ENCODE data around the gene RCOR3.

Gene RCOR3

GRCh38 chr1:211334986-211335385 lies 75.8 kb downstream of the RCOR3 start:
- no peak overlapping the region for H3K9ac ChIP-seq (ENCODE audit: low read length)
- H3K9me3 ChIP-seq (ENCODE audit: control insufficient read depth, low read length), result no peaks in the 10 kb centered on the region
- H3K4me3 ChIP-seq (ENCODE audit: low read length), result no peak overlapping the region

GRCh38 chr1:211335522-211336157 lies 76.5 kb downstream of the RCOR3 start:
- Histone ChIP-seq H3K9me3 (ENCODE audit: control insufficient read depth, low read length) (no peaks in the 10 kb centered on the region), H3K4me3 (ENCODE audit: low read length) (no peak overlapping the region), H3K9ac (ENCODE audit: low read length) (no peak overlapping the region), H3K4me1 (ENCODE audit: control insufficient read depth, insufficient read depth, low read length) (no peaks in the 10 kb centered on the region), H3K27me3 (replicated peaks; ENCODE audit: control insufficient read depth, insufficient read depth, low read length) (peaks cover 3% of the 10 kb centered on the region), H3K36me3 (ENCODE audit: control insufficient read depth, insufficient read depth, low read length, severe bottlenecking) (no peaks in the 10 kb centered on the region)
- DNase-seq (ENCODE audit: low read depth), result no peak

More at GRCh38 chr1:211334986-211335385, 75.8 kb downstream of the RCOR3 start:
- H3K4me1 ChIP-seq (ENCODE audit: control insufficient read depth, insufficient read depth, low read length), result no peaks in the 10 kb centered on the region
- H3K36me3 ChIP-seq (ENCODE audit: control insufficient read depth, insufficient read depth, low read length, severe bottlenecking), result no peaks in the 10 kb centered on the region
- peaks cover 3% of the 10 kb centered on the region for H3K27me3 ChIP-seq (replicated peaks; ENCODE audit: control insufficient read depth, insufficient read depth, low read length)
- DNase-seq (ENCODE audit: low read depth), result no peak

- Histone ChIP-seq H3K9ac (ENCODE audit: low read length) (no peak overlapping the region), H3K36me3 (ENCODE audit: control insufficient read depth, insufficient read depth, low read length, severe bottlenecking) (no peaks in the 10 kb centered on the region), H3K4me1 (ENCODE audit: control insufficient read depth, insufficient read depth, low read length) (no peaks in the 10 kb centered on the region), H3K4me3 (ENCODE audit: low read length) (no peak overlapping the region), H3K27me3 (replicated peaks; ENCODE audit: control insufficient read depth, insufficient read depth, low read length) (peaks cover 3% of the 10 kb centered on the region), H3K9me3 (ENCODE audit: control insufficient read depth, low read length) (no peaks in the 10 kb centered on the region)
- no peak for DNase-seq (ENCODE audit: low read depth)
Measured at GRCh38 chr1:211336161-211336560, 77.0 kb downstream of the RCOR3 start.

DNA sequence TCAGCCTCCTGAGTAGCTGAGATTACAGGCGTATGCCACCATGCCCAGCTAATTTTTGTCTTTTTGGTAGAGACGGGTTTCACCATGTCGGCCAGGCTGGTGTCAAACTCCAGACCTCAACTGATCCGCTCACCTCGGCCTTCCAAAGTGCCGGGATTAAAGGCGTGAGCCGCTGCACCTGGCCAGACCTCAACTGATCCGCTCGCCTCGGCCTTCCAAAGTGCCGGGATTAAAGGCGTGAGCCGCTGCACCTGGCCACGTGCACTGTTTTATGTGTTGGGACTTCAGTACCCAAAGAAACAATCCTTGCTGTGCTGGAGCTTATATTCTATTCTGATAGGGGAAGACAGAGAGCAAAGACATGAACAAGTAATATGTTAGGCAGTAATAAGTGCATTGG lies 77.6 kb downstream of the RCOR3 start:
- no peak overlapping the region for H3K9ac ChIP-seq (ENCODE audit: low read length)
- H3K36me3 ChIP-seq (ENCODE audit: control insufficient read depth, insufficient read depth, low read length, severe bottlenecking), result no peaks in the 10 kb centered on the region
- no peak overlapping the region for H3K4me3 ChIP-seq (ENCODE audit: low read length)
- DNase-seq (ENCODE audit: low read depth), result no peak
- H3K4me1 ChIP-seq (ENCODE audit: control insufficient read depth, insufficient read depth, low read length), result no peaks in the 10 kb centered on the region
- H3K27me3 ChIP-seq (replicated peaks; ENCODE audit: control insufficient read depth, insufficient read depth, low read length), result peaks cover 3% of the 10 kb centered on the region
- H3K9me3 ChIP-seq (ENCODE audit: control insufficient read depth, low read length), result no peaks in the 10 kb centered on the region

DNA sequence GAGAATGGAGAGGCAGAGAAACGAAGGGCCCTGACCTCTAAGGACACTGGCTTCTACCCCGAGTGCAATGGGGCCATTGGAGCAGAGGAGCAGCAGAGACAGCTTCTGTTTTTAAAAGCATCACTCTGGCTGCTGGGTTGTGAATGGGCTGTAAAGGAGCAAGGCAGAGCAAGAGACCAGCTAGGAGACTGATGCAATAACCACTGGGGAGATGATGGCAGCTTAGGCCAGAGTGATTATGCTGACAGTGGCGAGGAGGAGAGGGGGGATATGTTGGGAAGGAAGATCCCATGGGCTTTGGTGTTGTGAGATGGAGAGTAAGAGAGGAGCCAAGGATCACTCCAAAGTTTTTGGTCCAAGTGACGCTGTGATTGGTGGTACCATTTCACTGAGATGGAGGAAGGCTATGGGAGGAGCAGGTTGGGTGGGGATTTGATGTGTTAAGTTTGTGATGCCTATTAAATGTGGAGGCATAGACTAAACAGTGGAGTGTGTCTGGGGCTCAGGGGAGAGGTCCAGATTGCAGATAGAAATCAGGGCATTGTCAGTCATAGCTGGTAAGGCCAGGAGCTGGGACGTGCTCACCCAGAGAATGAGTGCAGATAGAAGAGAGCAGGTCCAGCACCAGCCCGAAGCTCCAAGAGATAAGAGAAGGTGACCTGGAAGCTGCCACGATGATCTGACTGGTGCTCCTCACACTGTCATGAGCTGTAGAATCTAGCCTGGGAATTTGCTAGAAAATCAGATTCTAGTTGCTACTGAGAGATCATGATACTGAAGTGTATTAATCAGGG lies 78.5 kb downstream of the RCOR3 start:
- no peak overlapping the region for H3K4me3 ChIP-seq (ENCODE audit: low read length)
- no peaks in the 10 kb centered on the region for H3K9me3 ChIP-seq (ENCODE audit: control insufficient read depth, low read length)
- no peaks in the 10 kb centered on the region for H3K4me1 ChIP-seq (ENCODE audit: control insufficient read depth, insufficient read depth, low read length)
- no peak overlapping the region for H3K9ac ChIP-seq (ENCODE audit: low read length)
- H3K36me3 ChIP-seq (ENCODE audit: control insufficient read depth, insufficient read depth, low read length, severe bottlenecking), result no peaks in the 10 kb centered on the region
- peaks cover 3% of the 10 kb centered on the region for H3K27me3 ChIP-seq (replicated peaks; ENCODE audit: control insufficient read depth, insufficient read depth, low read length)
- DNase-seq (ENCODE audit: low read depth), result no peak

DNA sequence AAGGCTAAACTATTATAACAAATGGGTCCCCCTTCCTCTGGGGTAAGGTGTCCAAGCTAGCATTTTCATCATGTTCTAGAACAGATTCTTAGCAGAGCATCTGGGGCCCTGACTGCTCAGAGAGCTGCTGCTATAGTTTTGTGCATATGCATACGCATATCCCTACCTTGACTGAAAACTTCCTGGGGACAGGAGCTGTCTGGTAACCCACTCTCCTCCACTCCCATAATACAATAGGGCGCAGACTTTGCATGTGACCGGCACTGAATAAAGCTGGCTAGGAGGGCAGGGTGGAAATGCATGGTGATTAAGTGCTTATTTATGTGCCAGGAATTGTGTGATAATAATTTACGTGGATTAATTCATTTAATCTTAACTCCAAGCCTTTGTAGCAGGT lies 79.1 kb downstream of the RCOR3 start:
- Histone ChIP-seq H3K9me3 (ENCODE audit: control insufficient read depth, low read length) (no peaks in the 10 kb centered on the region), H3K4me1 (ENCODE audit: control insufficient read depth, insufficient read depth, low read length) (no peaks in the 10 kb centered on the region), H3K36me3 (ENCODE audit: control insufficient read depth, insufficient read depth, low read length, severe bottlenecking) (no peaks in the 10 kb centered on the region), H3K27me3 (replicated peaks; ENCODE audit: control insufficient read depth, insufficient read depth, low read length) (peaks cover 3% of the 10 kb centered on the region), H3K9ac (ENCODE audit: low read length) (no peak overlapping the region), H3K4me3 (ENCODE audit: low read length) (no peak overlapping the region)
- no peak for DNase-seq (ENCODE audit: low read depth)

- Histone ChIP-seq H3K9me3 (ENCODE audit: control insufficient read depth, low read length) (no peaks in the 10 kb centered on the region), H3K36me3 (ENCODE audit: control insufficient read depth, insufficient read depth, low read length, severe bottlenecking) (no peaks in the 10 kb centered on the region), H3K4me3 (ENCODE audit: low read length) (no peak overlapping the region), H3K4me1 (ENCODE audit: control insufficient read depth, insufficient read depth, low read length) (no peaks in the 10 kb centered on the region), H3K9ac (ENCODE audit: low read length) (no peak overlapping the region), H3K27me3 (replicated peaks; ENCODE audit: control insufficient read depth, insufficient read depth, low read length) (peaks cover 3% of the 10 kb centered on the region)
- no peak for DNase-seq (ENCODE audit: low read depth)
Measured at GRCh38 chr1:211339631-211340041, 80.5 kb downstream of the RCOR3 start.

DNA sequence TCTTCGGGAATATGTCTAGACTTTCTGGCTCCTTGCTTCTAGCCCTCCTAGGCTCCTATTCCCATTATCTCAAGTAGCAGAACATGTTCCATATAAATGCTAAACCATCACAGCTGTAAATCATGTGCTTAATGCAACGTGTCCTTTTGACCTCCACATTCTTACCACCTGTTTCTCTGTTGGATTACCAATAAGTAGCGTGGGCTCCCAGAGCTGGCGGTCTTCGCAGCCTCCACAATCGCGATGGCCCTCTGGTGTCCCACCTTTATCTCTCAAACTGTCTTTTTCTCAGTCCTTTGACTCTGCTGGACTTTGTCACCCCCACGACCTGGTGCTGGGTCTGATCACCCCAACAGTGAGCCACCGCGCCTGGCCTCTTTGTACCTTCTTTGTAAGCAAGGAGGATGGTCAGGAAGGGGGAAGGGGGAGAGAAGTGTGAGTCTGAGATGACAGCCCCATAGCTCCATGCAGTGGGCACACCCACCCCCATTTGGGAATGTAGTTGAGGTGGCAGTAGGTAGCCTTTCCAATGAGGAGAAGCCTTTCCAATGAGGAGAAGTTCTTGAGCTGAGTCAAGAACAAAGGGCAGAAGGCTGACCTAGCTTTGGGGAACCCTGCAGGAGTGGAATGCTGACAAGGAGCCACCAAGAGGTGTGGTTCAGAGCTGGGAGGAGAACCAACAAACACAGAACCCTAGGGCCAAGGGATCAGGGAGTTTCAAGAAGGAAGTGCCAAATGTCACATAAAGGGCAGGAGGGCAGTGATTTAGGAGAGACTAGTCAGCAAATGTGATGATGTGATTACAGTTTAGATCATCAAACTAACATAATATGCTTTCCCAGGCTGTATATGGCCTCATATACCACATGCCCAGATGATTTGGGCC lies 81.7 kb downstream of the RCOR3 start:
- DNase-seq (ENCODE audit: low read depth), result no peak
- Histone ChIP-seq H3K27me3 (replicated peaks; ENCODE audit: control insufficient read depth, insufficient read depth, low read length) (no peaks in the 10 kb centered on the region), H3K9ac (ENCODE audit: low read length) (no peak overlapping the region), H3K36me3 (ENCODE audit: control insufficient read depth, insufficient read depth, low read length, severe bottlenecking) (no peaks in the 10 kb centered on the region), H3K4me3 (ENCODE audit: low read length) (no peak overlapping the region), H3K4me1 (ENCODE audit: control insufficient read depth, insufficient read depth, low read length) (no peaks in the 10 kb centered on the region), H3K9me3 (ENCODE audit: control insufficient read depth, low read length) (no peaks in the 10 kb centered on the region)

DNA sequence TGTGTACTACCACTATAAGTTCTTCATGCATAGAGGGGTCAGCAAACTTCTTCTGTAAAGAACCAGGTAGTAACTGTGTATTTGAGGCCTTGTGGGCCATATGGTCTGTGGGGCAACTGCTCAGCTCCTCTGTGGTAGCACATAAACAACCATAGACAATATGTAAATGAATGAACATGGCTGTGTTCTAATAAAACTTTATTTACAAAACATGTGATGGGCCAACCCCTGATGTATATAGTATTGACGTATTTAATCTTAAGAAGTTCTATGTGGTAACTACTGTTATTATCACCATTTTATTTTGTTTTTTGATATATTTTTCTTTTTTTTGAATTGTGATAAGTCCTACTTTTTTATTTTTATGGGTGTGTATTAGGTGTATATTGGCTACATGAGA lies 82.8 kb downstream of the RCOR3 start:
- Histone ChIP-seq H3K27me3 (replicated peaks; ENCODE audit: control insufficient read depth, insufficient read depth, low read length) (no peaks in the 10 kb centered on the region), H3K9ac (ENCODE audit: low read length) (no peak overlapping the region), H3K4me3 (ENCODE audit: low read length) (no peak overlapping the region), H3K9me3 (ENCODE audit: control insufficient read depth, low read length) (no peaks in the 10 kb centered on the region), H3K36me3 (ENCODE audit: control insufficient read depth, insufficient read depth, low read length, severe bottlenecking) (no peaks in the 10 kb centered on the region), H3K4me1 (ENCODE audit: control insufficient read depth, insufficient read depth, low read length) (peaks cover under 1% of the 10 kb centered on the region)
- no peak for DNase-seq (ENCODE audit: low read depth)

DNA sequence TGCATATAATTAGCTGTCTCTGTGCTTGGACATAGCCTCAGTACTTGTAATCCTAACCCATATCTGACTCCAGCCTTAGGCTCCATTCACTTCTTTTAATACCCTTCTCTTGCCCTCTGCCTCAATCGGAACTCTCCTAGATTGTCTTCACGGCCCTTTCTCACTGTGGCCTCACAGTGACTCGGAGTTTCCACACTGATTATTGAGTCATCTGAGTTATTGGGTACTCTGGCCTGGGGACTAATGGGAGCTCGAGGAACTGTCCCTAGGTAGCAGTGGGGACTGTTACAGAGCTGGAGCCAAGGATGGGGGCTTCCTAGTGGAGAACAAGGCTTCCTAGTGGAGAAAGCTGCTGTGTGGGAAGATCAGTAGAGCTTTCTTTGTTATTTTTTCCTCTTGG lies 84.4 kb downstream of the RCOR3 start:
- Histone ChIP-seq H3K27me3 (replicated peaks; ENCODE audit: control insufficient read depth, insufficient read depth, low read length) (no peaks in the 10 kb centered on the region), H3K9me3 (ENCODE audit: control insufficient read depth, low read length) (no peaks in the 10 kb centered on the region), H3K4me3 (ENCODE audit: low read length) (no peak overlapping the region), H3K36me3 (ENCODE audit: control insufficient read depth, insufficient read depth, low read length, severe bottlenecking) (no peaks in the 10 kb centered on the region), H3K4me1 (ENCODE audit: control insufficient read depth, insufficient read depth, low read length) (peaks cover 4% of the 10 kb centered on the region), H3K9ac (ENCODE audit: low read length) (no peak overlapping the region)
- DNase-seq (ENCODE audit: low read depth), result no peak

DNA sequence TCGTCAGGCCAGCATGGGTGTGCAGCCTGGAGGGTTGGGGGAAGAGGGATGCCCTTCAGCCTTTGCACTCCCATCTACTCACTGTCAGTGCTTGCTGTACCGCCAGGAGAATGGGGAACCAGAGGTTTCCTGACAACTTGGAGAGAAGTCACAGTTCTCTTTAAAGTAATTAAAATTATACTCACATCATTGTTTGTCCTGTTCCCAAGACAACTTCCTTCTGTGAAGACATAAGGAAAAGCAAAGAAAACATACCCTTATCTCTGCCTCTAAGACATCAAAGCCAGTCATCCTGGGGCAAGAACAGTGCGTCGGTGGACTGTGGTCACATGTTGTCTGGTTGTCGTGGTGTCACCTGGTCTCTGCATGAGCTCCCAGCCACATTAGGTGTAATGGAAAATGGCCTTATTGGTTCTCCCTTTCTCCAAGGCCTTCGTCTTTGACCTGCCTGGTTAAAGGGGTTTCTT lies 85.0 kb downstream of the RCOR3 start:
- Histone ChIP-seq H3K9ac (ENCODE audit: low read length) (no peak overlapping the region), H3K36me3 (ENCODE audit: control insufficient read depth, insufficient read depth, low read length, severe bottlenecking) (no peaks in the 10 kb centered on the region), H3K27me3 (replicated peaks; ENCODE audit: control insufficient read depth, insufficient read depth, low read length) (no peaks in the 10 kb centered on the region), H3K4me1 (ENCODE audit: control insufficient read depth, insufficient read depth, low read length) (peaks cover 4% of the 10 kb centered on the region), H3K9me3 (ENCODE audit: control insufficient read depth, low read length) (no peaks in the 10 kb centered on the region), H3K4me3 (ENCODE audit: low read length) (no peak overlapping the region)
- DNase-seq (ENCODE audit: low read depth), result no peak

Measured in adipocyte (in vitro differentiated cells).